ENCODE measurements around the gene LRRC23. TPM values are rescaled to one million over a fixed set of nuclear protein-coding genes. Genes with fewer than 3 reads are reported as not detected.
"Not testable (repeated sequence)": the region's sequence is repeated elsewhere in the genome, so short reads cannot be mapped to it uniquely, and the experiment has no call there.

Gene LRRC23
- total and polyA plus RNA-seq, 2 donors (not counting 1 experiment from before 2014, with no cell fraction given): 5.3 to 14.4 TPM

DNA sequence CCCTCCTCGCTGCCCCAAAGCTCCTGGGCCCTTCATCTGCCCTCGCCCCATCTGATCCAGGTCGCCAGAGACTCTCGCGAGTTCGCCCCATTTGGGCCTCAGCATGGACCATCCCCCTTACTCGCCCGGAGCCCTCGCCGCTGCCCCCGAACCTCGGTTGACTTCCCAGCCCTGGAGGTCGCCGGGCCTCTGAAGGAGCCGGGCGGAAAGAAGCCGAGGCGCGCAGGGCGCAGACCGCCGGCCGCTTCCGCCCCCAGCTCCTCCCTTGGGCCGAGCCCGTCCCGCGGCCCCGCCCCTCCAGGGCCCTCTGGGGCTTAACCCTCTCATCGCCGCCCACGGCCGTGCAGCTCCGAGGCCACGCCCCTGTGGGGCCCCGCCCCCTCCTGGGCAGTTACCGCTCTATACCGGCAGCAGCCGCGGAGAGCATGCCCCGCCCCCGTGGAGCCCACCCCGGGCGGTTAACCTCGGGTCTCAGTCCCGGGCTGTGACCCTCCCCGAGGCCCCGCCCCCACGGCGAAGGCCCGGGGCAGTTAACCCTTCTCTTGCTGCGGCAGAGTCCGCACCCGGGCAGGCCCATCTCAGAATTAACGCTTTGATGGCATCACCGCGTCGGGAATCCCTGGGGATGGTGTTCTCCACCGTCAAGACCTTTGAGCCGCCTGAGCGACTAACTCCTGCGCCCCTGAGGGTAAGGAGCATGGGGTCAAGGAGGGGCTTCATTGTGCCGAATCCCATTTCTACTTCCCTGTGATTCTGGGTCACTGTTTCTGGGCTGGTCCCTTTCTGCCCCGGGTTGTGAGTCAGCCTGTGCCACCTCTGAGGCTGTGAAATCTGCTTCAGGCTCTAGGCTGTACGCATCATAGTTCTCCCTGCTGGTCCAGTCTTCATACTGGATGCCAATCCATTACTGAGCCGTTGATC, 31.3 kb upstream of the LRRC23 start, which contains the start of gene SPSB2:
SPSB2 (minus strand) TSS at position 210 of the 921 bp plus-strand sequence. CDS start 402 bp downstream, outside the sequence.
- Histone ChIP-seq H3K27me3 (replicated peaks in 1 of 4; ENCODE audit: control extremely low read depth in 1 of 4, control insufficient read depth in 3 of 4, insufficient read depth in 4 of 4, low read length in 3 of 4) (no peaks in the 10 kb centered on the region), H3K4me2 (replicated peaks; ENCODE audit: low read depth, low read length, poor library complexity, severe bottlenecking) (peak within 1 kb of the TSS; percentile 97), H3K36me3 (replicated peaks in 1 of 2; ENCODE audit: control extremely low read depth in 1 of 2, control insufficient read depth in 1 of 2, extremely low read depth in 1 of 2, insufficient read depth in 2 of 2, low read length in 1 of 2) (peaks cover 0 to 21% of the 10 kb centered on the region in 2 experiments), H4K20me1 (ENCODE audit: control insufficient read depth, insufficient read depth, low read length, poor library complexity, severe bottlenecking) (peaks cover 40% of the 10 kb centered on the region), H3K79me2 (ENCODE audit: control insufficient read depth, insufficient read depth, low read length) (peaks cover 17% of the 10 kb centered on the region), H3K27ac (ENCODE audit: low read length in 2 of 2) (peak within 1 kb of the TSS; percentile 45 to 61), H3K4me3 (ENCODE audit: control extremely low read depth in 1 of 5, extremely low read depth in 1 of 5, insufficient read depth in 1 of 5, low read depth in 2 of 5, low read length in 4 of 5) (peak within 1 kb of the TSS; percentile 69 to 92 (median 88)), H2AFZ (ENCODE audit: insufficient read depth, low read depth, low read length, poor library complexity, severe bottlenecking) (peak within 1 kb of the TSS; percentile 97), H3K4me1 (ENCODE audit: control insufficient read depth in 2 of 2, insufficient read depth in 2 of 2, low read length in 2 of 2) (peaks cover 29 to 40% of the 10 kb centered on the region in 2 donors), H3K9ac (ENCODE audit: low read length) (peak within 1 kb of the TSS; percentile 91), H3K9me3 (ENCODE audit: control extremely low read depth in 1 of 3, control insufficient read depth in 2 of 3, insufficient read depth in 1 of 3, low read length in 2 of 3) (no peaks in the 10 kb centered on the region)
- peak; percentile 89 for ATAC-seq (ENCODE audit: low read depth)
- DNase-seq: peak; percentile 98
- WGBS (ENCODE audit: insufficient coverage): 1% methylated on average over 65 of the region's 66 CpGs
- Mint-ChIP-seq H3K9me3 (ENCODE audit: insufficient read depth) (no peaks in the 10 kb centered on the region), H3K27me3 (no peaks in the 10 kb centered on the region), H3K27ac (peak within 1 kb of the TSS; percentile 93), H3K4me3 (peak within 1 kb of the TSS; percentile 90), H3K4me1 (peaks cover 40% of the 10 kb centered on the region)
- ChIA-PET CTCF (interaction anchor here (0.6 to 11.8 kb wide), 42 partner anchors 8 to 271 kb away, joined by 3 to 136 read pairs (median 7); partner anchors contain the start of genes C12orf57, C1RL, CDCA3 and COPS7A), POLR2A (interaction anchor here (0.5 to 2.7 kb wide), 21 partner anchors 16 to 235 kb away, joined by 3 to 30 read pairs (median 6); partner anchors contain the start of genes C12orf57, CDCA3, COPS7A and LRRC23)
- intact Hi-C loops (cut with micrococcal nuclease): loop anchor here (1.0 to 2.0 kb wide), 10 partner anchors 18 to 316 kb away; partner anchors contain the start of genes C1R, CLSTN3, COPS7A and EMG1
- no peak for TF ChIP-seq EZH2 (IDR thresholded peaks at IDR 0.05; ENCODE audit: borderline replicate concordance, insufficient read depth, low read depth, low read length, poor library complexity, severe bottlenecking)
- TF ChIP-seq, protein P1, sequence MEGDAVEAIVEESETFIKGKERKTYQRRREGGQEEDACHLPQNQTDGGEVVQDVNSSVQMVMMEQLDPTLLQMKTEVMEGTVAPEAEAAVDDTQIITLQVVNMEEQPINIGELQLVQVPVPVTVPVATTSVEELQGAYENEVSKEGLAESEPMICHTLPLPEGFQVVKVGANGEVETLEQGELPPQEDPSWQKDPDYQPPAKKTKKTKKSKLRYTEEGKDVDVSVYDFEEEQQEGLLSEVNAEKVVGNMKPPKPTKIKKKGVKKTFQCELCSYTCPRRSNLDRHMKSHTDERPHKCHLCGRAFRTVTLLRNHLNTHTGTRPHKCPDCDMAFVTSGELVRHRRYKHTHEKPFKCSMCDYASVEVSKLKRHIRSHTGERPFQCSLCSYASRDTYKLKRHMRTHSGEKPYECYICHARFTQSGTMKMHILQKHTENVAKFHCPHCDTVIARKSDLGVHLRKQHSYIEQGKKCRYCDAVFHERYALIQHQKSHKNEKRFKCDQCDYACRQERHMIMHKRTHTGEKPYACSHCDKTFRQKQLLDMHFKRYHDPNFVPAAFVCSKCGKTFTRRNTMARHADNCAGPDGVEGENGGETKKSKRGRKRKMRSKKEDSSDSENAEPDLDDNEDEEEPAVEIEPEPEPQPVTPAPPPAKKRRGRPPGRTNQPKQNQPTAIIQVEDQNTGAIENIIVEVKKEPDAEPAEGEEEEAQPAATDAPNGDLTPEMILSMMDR (IDR thresholded peaks at IDR 0.05): no peak

DNA sequence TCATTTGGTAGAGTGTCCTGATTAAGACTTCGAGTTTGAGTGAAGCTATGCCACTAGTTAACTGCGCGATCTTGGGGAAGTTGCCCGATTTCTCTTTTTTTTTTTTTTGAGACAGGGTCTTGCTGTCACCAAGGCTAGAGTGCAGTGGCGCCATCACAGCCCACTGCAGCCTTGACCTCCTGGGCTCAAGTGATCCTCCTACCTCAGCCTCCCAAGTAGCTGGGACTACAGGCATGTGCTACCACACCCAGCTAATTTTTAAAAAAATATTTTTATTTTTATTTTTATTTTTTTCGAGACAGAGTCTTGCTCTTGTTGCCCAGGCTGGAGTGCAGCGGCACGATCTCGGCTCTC, 30.6 kb upstream of the LRRC23 start:
- H3K27ac Mint-ChIP-seq: peak overlapping the region; percentile 93
- Histone ChIP-seq H3K79me2 (ENCODE audit: control insufficient read depth, insufficient read depth, low read length) (peaks cover 17% of the 10 kb centered on the region), H4K20me1 (ENCODE audit: control insufficient read depth, insufficient read depth, low read length, poor library complexity, severe bottlenecking) (peaks cover 34% of the 10 kb centered on the region), H3K9ac (ENCODE audit: low read length) (peak overlapping the region; percentile 91), H3K4me2 (replicated peaks; ENCODE audit: low read depth, low read length, poor library complexity, severe bottlenecking) (peak overlapping the region; percentile 97), H2AFZ (ENCODE audit: insufficient read depth, low read depth, low read length, poor library complexity, severe bottlenecking) (peak overlapping the region; percentile 97), H3K4me3 (ENCODE audit: control extremely low read depth in 1 of 5, extremely low read depth in 1 of 5, insufficient read depth in 1 of 5, low read depth in 2 of 5, low read length in 4 of 5) (peak overlapping the region; percentile 69 to 92 (median 88)), H3K4me1 (ENCODE audit: control insufficient read depth in 2 of 2, insufficient read depth in 2 of 2, low read length in 2 of 2) (peaks cover 23 to 33% of the 10 kb centered on the region in 2 donors), H3K36me3 (replicated peaks in 1 of 2; ENCODE audit: control extremely low read depth in 1 of 2, control insufficient read depth in 1 of 2, extremely low read depth in 1 of 2, insufficient read depth in 2 of 2, low read length in 1 of 2) (peaks cover 0 to 21% of the 10 kb centered on the region in 2 experiments), H3K27ac (ENCODE audit: low read length in 2 of 2) (peak overlapping the region in 1 of 2 donors; percentile 55)
- H3K27me3 ChIP-seq (replicated peaks in 1 of 4; ENCODE audit: control extremely low read depth in 1 of 4, control insufficient read depth in 3 of 4, insufficient read depth in 4 of 4, low read length in 3 of 4); H3K9me3 Mint-ChIP-seq (ENCODE audit: insufficient read depth); H3K27me3 Mint-ChIP-seq; H3K9me3 ChIP-seq (ENCODE audit: control extremely low read depth in 1 of 3, control insufficient read depth in 2 of 3, insufficient read depth in 1 of 3, low read length in 2 of 3); intact Hi-C loops (cut with micrococcal nuclease); DNase-seq; ATAC-seq (ENCODE audit: low read depth): not testable (repeated sequence)
- 57% methylated on average over 6 of the region's 9 CpGs for WGBS (ENCODE audit: insufficient coverage)
- H3K4me3 Mint-ChIP-seq: peak overlapping the region; percentile 90
- CTCF ChIA-PET: interaction anchor here (0.6 to 11.8 kb wide), 12 partner anchors 13 to 238 kb away, joined by 3 to 136 read pairs (median 28); partner anchors contain the start of genes C12orf57, CDCA3, COPS7A and LRRC23
- POLR2A ChIA-PET: interaction anchor here (0.6 to 2.7 kb wide), 6 partner anchors 16 to 222 kb away, joined by 3 to 30 read pairs (median 5); partner anchors contain the start of gene LRRC23
- peaks cover 33% of the 10 kb centered on the region for H3K4me1 Mint-ChIP-seq

DNA sequence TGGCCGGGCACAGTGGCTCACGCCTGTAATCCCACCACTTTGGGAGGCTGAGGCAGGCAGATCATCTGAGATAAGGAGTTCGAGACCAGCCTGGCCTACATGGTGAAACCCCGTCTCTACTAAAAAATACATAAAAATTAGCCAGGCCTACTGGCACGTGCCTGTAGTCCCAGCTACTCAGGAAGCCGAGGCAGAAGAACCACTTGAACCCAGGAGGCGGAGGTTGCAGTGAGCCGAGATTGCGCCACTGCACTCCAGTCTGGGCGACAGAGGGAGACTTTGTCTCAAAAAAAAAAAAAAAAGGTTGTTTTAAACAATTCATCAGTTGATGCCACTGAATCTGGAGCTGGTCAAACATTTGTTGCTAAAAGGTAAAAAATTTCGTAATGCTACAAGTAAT, 24.8 kb upstream of the LRRC23 start:
- H3K79me2 ChIP-seq (ENCODE audit: control insufficient read depth, insufficient read depth, low read length); H4K20me1 ChIP-seq (ENCODE audit: control insufficient read depth, insufficient read depth, low read length, poor library complexity, severe bottlenecking); H2AFZ ChIP-seq (ENCODE audit: insufficient read depth, low read depth, low read length, poor library complexity, severe bottlenecking); H3K9ac ChIP-seq (ENCODE audit: low read length); H3K9me3 ChIP-seq (ENCODE audit: control extremely low read depth in 1 of 3, control insufficient read depth in 2 of 3, insufficient read depth in 1 of 3, low read length in 2 of 3); H3K4me2 ChIP-seq (replicated peaks; ENCODE audit: low read depth, low read length, poor library complexity, severe bottlenecking); DNase-seq; intact Hi-C loops (cut with micrococcal nuclease); H3K27me3 Mint-ChIP-seq; H3K4me1 ChIP-seq (ENCODE audit: control insufficient read depth in 2 of 2, insufficient read depth in 2 of 2, low read length in 2 of 2); POLR2A ChIA-PET; H3K27ac ChIP-seq (ENCODE audit: low read length in 2 of 2); ATAC-seq (ENCODE audit: low read depth); H3K9me3 Mint-ChIP-seq (ENCODE audit: insufficient read depth); H3K27me3 ChIP-seq (replicated peaks in 1 of 4; ENCODE audit: control extremely low read depth in 1 of 4, control insufficient read depth in 3 of 4, insufficient read depth in 4 of 4, low read length in 3 of 4); H3K4me3 ChIP-seq (ENCODE audit: control extremely low read depth in 1 of 5, extremely low read depth in 1 of 5, insufficient read depth in 1 of 5, low read depth in 2 of 5, low read length in 4 of 5); H3K36me3 ChIP-seq (replicated peaks in 1 of 2; ENCODE audit: control extremely low read depth in 1 of 2, control insufficient read depth in 1 of 2, extremely low read depth in 1 of 2, insufficient read depth in 2 of 2, low read length in 1 of 2); H3K27ac Mint-ChIP-seq; H3K4me3 Mint-ChIP-seq; H3K4me1 Mint-ChIP-seq: not testable (repeated sequence)
- CTCF ChIA-PET: interaction anchor here (1.1 to 1.4 kb wide), 2 partner anchors 12 to 15 kb away, joined by 3 read pairs; no protein-coding TSS in a partner anchor
- 93% methylated on average over 8 of the region's 11 CpGs for WGBS (ENCODE audit: insufficient coverage)

Data from B cell (primary cell).